ENCODE measurements around the gene MYO1D. TPM values are rescaled to one million over a fixed set of nuclear protein-coding genes. Genes with fewer than 3 reads are reported as not detected.

MYO1D gene
- total RNA-seq, 1 experiment from 2014 or later: 1.3 TPM

GRCh38 chr17:32697728-32698625, 178.9 kb downstream of the MYO1D start:
- ATAC-seq: no peak
- ChIA-PET CTCF (interaction anchor here (0.7 kb wide), 1 partner anchor 192 kb away, joined by 8 read pairs; no protein-coding TSS in a partner anchor), POLR2A (no interaction called here)
- in situ Hi-C loops (cut with HindIII; ENCODE audit: low pct_unique_long_range_greater_than_20kb, low sequenced_read_pairs) (no loop called here), intact Hi-C loops (cut with micrococcal nuclease; ENCODE audit: unreplicated experiment) (no loop called here)
- BruUV-seq (replicated peaks): no TSS peak
- H3K4me3 ChIP-seq (ENCODE audit: low read depth in 2 of 2, low read length in 2 of 2): no peak overlapping the region
- no peaks in the 10 kb centered on the region for H3K4me1 ChIP-seq (ENCODE audit: control insufficient read depth, insufficient read depth, low read length)
- no peak for DNase-seq (ENCODE audit: low read depth, low spot score)
- no peak overlapping the region for H3K27ac ChIP-seq (ENCODE audit: low read length)
- H3K9me3 ChIP-seq (ENCODE audit: control insufficient read depth, insufficient read depth, low read depth, low read length): no peaks in the 10 kb centered on the region
- H3K36me3 ChIP-seq (ENCODE audit: control insufficient read depth, insufficient read depth, low read length): no peaks in the 10 kb centered on the region
- TF ChIP-seq TCF7L2 (IDR thresholded peaks at IDR 0.05; ENCODE audit: low read depth, low read length) (no peak), POLR2AphosphoS5 (IDR thresholded peaks at IDR 0.05; ENCODE audit: low read depth, low read length) (no peak), REST (IDR thresholded peaks at IDR 0.05; ENCODE audit: insufficient read depth in 1 of 2, low read depth in 2 of 2, low read length in 1 of 2) (no peak), CTCF (IDR thresholded peaks at IDR 0.05) (no peak), SIN3A (IDR thresholded peaks at IDR 0.05; ENCODE audit: borderline replicate concordance, insufficient read depth, low read depth, low read length) (no peak)
- no peaks in the 10 kb centered on the region for H3K27me3 ChIP-seq (ENCODE audit: control insufficient read depth, insufficient read depth, low read length)

GRCh38 chr17:32696426-32696825, 180.5 kb downstream of the MYO1D start:
- Histone ChIP-seq H3K36me3 (ENCODE audit: control insufficient read depth, insufficient read depth, low read length) (no peaks in the 10 kb centered on the region), H3K4me1 (ENCODE audit: control insufficient read depth, insufficient read depth, low read length) (no peaks in the 10 kb centered on the region), H3K9me3 (ENCODE audit: control insufficient read depth, insufficient read depth, low read depth, low read length) (no peaks in the 10 kb centered on the region), H3K27me3 (ENCODE audit: control insufficient read depth, insufficient read depth, low read length) (no peaks in the 10 kb centered on the region), H3K27ac (ENCODE audit: low read length) (no peak overlapping the region), H3K4me3 (ENCODE audit: low read depth in 2 of 2, low read length in 2 of 2) (no peak overlapping the region)
- TF ChIP-seq TCF7L2 (IDR thresholded peaks at IDR 0.05; ENCODE audit: low read depth, low read length): no peak
- TF ChIP-seq SIN3A (IDR thresholded peaks at IDR 0.05; ENCODE audit: borderline replicate concordance, insufficient read depth, low read depth, low read length): no peak
- no peak for TF ChIP-seq REST (IDR thresholded peaks at IDR 0.05; ENCODE audit: insufficient read depth in 1 of 2, low read depth in 2 of 2, low read length in 1 of 2)
- TF ChIP-seq CTCF (IDR thresholded peaks at IDR 0.05): no peak
- no peak for TF ChIP-seq POLR2AphosphoS5 (IDR thresholded peaks at IDR 0.05; ENCODE audit: low read depth, low read length)
- DNase-seq (ENCODE audit: low read depth, low spot score) (no peak), ATAC-seq (no peak)
- intact Hi-C loops (cut with micrococcal nuclease; ENCODE audit: unreplicated experiment): no loop called here
- POLR2A ChIA-PET: no interaction called here
- CTCF ChIA-PET: no interaction called here
- no TSS peak for BruUV-seq (replicated peaks)
- in situ Hi-C loops (cut with HindIII; ENCODE audit: low pct_unique_long_range_greater_than_20kb, low sequenced_read_pairs): no loop called here

Measured in Panc1 (cell line).